ENCODE results near the gene IARS2. TPM values are rescaled to one million over a fixed set of nuclear protein-coding genes. Genes with fewer than 3 reads are reported as not detected.

Gene IARS2
- total and polyA plus RNA-seq, 2 donors (not counting 1 experiment from before 2014, with no cell fraction given), result 8.8 to 35.6 TPM

DNA sequence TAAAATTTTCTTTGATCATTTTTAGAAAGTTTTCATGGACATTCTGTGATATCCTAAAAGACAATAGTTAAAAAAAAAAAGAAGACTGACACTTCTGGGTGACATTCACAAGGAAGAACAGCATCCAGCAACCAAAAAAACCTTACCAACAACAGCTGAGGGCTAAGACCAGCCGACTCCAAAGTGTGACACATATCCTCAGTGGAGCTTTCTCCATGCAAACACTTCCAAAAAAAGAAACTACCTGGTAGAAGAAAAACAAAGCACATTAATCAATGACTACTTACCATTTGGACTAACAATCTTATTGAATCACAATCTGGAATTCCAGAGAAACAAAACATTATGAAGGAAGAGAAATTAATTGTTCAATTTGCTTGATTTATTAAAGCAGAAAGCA is 88.2 kb downstream of the IARS2 start:
- Histone ChIP-seq H3K9me3 (ENCODE audit: control extremely low read depth in 1 of 3, control insufficient read depth in 2 of 3, insufficient read depth in 1 of 3, low read length in 2 of 3) (peaks cover 0 to 1% (median 0%) of the 10 kb centered on the region in 3 donors), H3K27me3 (replicated peaks in 1 of 4; ENCODE audit: control extremely low read depth in 1 of 4, control insufficient read depth in 3 of 4, insufficient read depth in 4 of 4, low read length in 3 of 4) (no peaks in the 10 kb centered on the region), H3K79me2 (ENCODE audit: control insufficient read depth, insufficient read depth, low read length) (no peaks in the 10 kb centered on the region), H3K4me3 (ENCODE audit: control extremely low read depth in 1 of 5, extremely low read depth in 1 of 5, insufficient read depth in 1 of 5, low read depth in 2 of 5, low read length in 4 of 5) (no peak overlapping the region), H3K9ac (ENCODE audit: low read length) (no peak overlapping the region), H3K4me2 (replicated peaks; ENCODE audit: low read depth, low read length, poor library complexity, severe bottlenecking) (no peak overlapping the region), H2AFZ (ENCODE audit: insufficient read depth, low read depth, low read length, poor library complexity, severe bottlenecking) (no peak overlapping the region), H4K20me1 (ENCODE audit: control insufficient read depth, insufficient read depth, low read length, poor library complexity, severe bottlenecking) (no peaks in the 10 kb centered on the region), H3K27ac (ENCODE audit: low read length in 2 of 2) (no peak overlapping the region), H3K4me1 (ENCODE audit: control insufficient read depth in 2 of 2, insufficient read depth in 2 of 2, low read length in 2 of 2) (no peaks in the 10 kb centered on the region), H3K36me3 (replicated peaks in 1 of 2; ENCODE audit: control extremely low read depth in 1 of 2, control insufficient read depth in 1 of 2, extremely low read depth in 1 of 2, insufficient read depth in 2 of 2, low read length in 1 of 2) (peaks cover 11 to 26% of the 10 kb centered on the region in 2 experiments)
- H3K4me3 Mint-ChIP-seq, result no peak overlapping the region
- ChIA-PET POLR2A (no interaction called here), CTCF (no interaction called here)
- H3K9me3 Mint-ChIP-seq (ENCODE audit: insufficient read depth), result no peaks in the 10 kb centered on the region
- ATAC-seq (ENCODE audit: low read depth) (no peak), DNase-seq (no peak)
- H3K4me1 Mint-ChIP-seq, result no peaks in the 10 kb centered on the region
- no peak overlapping the region for H3K27ac Mint-ChIP-seq
- H3K27me3 Mint-ChIP-seq, result no peaks in the 10 kb centered on the region
- WGBS (ENCODE audit: insufficient coverage), result 86% methylated on average over 1 of the region's 1 CpG
- intact Hi-C loops (cut with micrococcal nuclease), result no loop called here
- no peak for TF ChIP-seq EZH2 (IDR thresholded peaks at IDR 0.05; ENCODE audit: borderline replicate concordance, insufficient read depth, low read depth, low read length, poor library complexity, severe bottlenecking)
- TF ChIP-seq, protein P1, sequence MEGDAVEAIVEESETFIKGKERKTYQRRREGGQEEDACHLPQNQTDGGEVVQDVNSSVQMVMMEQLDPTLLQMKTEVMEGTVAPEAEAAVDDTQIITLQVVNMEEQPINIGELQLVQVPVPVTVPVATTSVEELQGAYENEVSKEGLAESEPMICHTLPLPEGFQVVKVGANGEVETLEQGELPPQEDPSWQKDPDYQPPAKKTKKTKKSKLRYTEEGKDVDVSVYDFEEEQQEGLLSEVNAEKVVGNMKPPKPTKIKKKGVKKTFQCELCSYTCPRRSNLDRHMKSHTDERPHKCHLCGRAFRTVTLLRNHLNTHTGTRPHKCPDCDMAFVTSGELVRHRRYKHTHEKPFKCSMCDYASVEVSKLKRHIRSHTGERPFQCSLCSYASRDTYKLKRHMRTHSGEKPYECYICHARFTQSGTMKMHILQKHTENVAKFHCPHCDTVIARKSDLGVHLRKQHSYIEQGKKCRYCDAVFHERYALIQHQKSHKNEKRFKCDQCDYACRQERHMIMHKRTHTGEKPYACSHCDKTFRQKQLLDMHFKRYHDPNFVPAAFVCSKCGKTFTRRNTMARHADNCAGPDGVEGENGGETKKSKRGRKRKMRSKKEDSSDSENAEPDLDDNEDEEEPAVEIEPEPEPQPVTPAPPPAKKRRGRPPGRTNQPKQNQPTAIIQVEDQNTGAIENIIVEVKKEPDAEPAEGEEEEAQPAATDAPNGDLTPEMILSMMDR (IDR thresholded peaks at IDR 0.05), result no peak

DNA sequence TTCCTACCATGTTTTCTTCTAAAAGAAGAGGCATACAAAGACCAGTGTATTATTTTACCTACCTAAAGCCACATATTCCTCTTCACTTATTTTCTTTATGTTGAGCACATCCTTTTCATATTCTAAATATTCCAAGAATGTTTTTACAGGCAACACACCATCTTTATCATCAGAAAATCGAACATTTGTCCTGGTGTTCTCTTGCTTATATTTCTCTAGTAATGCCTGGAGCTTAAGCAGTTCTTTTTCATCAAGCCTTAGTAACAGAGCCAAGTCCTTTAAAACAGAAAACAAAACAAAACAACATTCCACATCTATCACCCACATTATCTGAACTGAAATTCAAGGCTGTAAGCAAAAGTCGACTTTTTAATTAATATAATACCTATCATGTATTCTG is 88.7 kb downstream of the IARS2 start:
- H3K4me1 ChIP-seq (ENCODE audit: control insufficient read depth in 2 of 2, insufficient read depth in 2 of 2, low read length in 2 of 2), result no peaks in the 10 kb centered on the region
- H3K9me3 Mint-ChIP-seq (ENCODE audit: insufficient read depth), result no peaks in the 10 kb centered on the region
- no peak overlapping the region for H3K4me3 ChIP-seq (ENCODE audit: control extremely low read depth in 1 of 5, extremely low read depth in 1 of 5, insufficient read depth in 1 of 5, low read depth in 2 of 5, low read length in 4 of 5)
- no peak for ATAC-seq (ENCODE audit: low read depth)
- no peak overlapping the region for H2AFZ ChIP-seq (ENCODE audit: insufficient read depth, low read depth, low read length, poor library complexity, severe bottlenecking)
- no peak overlapping the region for H3K27ac ChIP-seq (ENCODE audit: low read length in 2 of 2)
- H3K36me3 ChIP-seq (replicated peaks in 1 of 2; ENCODE audit: control extremely low read depth in 1 of 2, control insufficient read depth in 1 of 2, extremely low read depth in 1 of 2, insufficient read depth in 2 of 2, low read length in 1 of 2), result peaks cover 13 to 26% of the 10 kb centered on the region in 2 experiments
- intact Hi-C loops (cut with micrococcal nuclease), result no loop called here
- no peak overlapping the region for H3K4me3 Mint-ChIP-seq
- CTCF ChIA-PET, result no interaction called here
- POLR2A ChIA-PET, result no interaction called here
- H3K4me2 ChIP-seq (replicated peaks; ENCODE audit: low read depth, low read length, poor library complexity, severe bottlenecking), result no peak overlapping the region
- no peaks in the 10 kb centered on the region for H4K20me1 ChIP-seq (ENCODE audit: control insufficient read depth, insufficient read depth, low read length, poor library complexity, severe bottlenecking)
- H3K4me1 Mint-ChIP-seq, result no peaks in the 10 kb centered on the region
- H3K27ac Mint-ChIP-seq, result no peak overlapping the region
- 100% methylated on average over 1 of the region's 2 CpGs for WGBS (ENCODE audit: insufficient coverage)
- no peak for DNase-seq
- H3K27me3 Mint-ChIP-seq, result no peaks in the 10 kb centered on the region
- H3K9me3 ChIP-seq (ENCODE audit: control extremely low read depth in 1 of 3, control insufficient read depth in 2 of 3, insufficient read depth in 1 of 3, low read length in 2 of 3), result peaks cover 0 to 1% (median 0%) of the 10 kb centered on the region in 3 donors
- H3K79me2 ChIP-seq (ENCODE audit: control insufficient read depth, insufficient read depth, low read length), result no peaks in the 10 kb centered on the region
- no peaks in the 10 kb centered on the region for H3K27me3 ChIP-seq (replicated peaks in 1 of 4; ENCODE audit: control extremely low read depth in 1 of 4, control insufficient read depth in 3 of 4, insufficient read depth in 4 of 4, low read length in 3 of 4)
- no peak for TF ChIP-seq EZH2 (IDR thresholded peaks at IDR 0.05; ENCODE audit: borderline replicate concordance, insufficient read depth, low read depth, low read length, poor library complexity, severe bottlenecking)
- TF ChIP-seq, protein P1 (IDR thresholded peaks at IDR 0.05), result no peak
- no peak overlapping the region for H3K9ac ChIP-seq (ENCODE audit: low read length)
